Measurements from ENCODE around the gene ELOVL5.

ELOVL5 gene

GRCh38 chr6:53369876-53370515 is 21.2 kb upstream of the ELOVL5 start:
- TF ChIP-seq TAF1 (IDR thresholded peaks at IDR 0.05; ENCODE audit: low read depth) (no peak), ZBTB7A (IDR thresholded peaks at IDR 0.05; ENCODE audit: low read depth) (no peak), REST (IDR thresholded peaks at IDR 0.05; ENCODE audit: low read depth) (no peak), MAX (IDR thresholded peaks at IDR 0.05) (no peak), FOXM1 (IDR thresholded peaks at IDR 0.05; ENCODE audit: borderline replicate concordance, low read depth) (no peak), NFIC (IDR thresholded peaks at IDR 0.05) (no peak), CEBPB (IDR thresholded peaks at IDR 0.05) (no peak), EGR1 (IDR thresholded peaks at IDR 0.05) (no peak), TCF12 (IDR thresholded peaks at IDR 0.05; ENCODE audit: low read depth) (no peak), USF1 (IDR thresholded peaks at IDR 0.05) (no peak), TEAD4 (IDR thresholded peaks at IDR 0.05) (no peak), CREB1 (IDR thresholded peaks at IDR 0.05; ENCODE audit: low read depth) (no peak), RAD21 (IDR thresholded peaks at IDR 0.05; ENCODE audit: low read depth) (no peak), EP300 (IDR thresholded peaks at IDR 0.05; ENCODE audit: borderline replicate concordance) (no peak), YY1 (IDR thresholded peaks at IDR 0.05; ENCODE audit: low read depth) (no peak)

GRCh38 chr6:53369051-53369450 is 20.3 kb upstream of the ELOVL5 start:
- TF ChIP-seq ZBTB7A (IDR thresholded peaks at IDR 0.05; ENCODE audit: low read depth), result no peak
- TF ChIP-seq MAX (IDR thresholded peaks at IDR 0.05), result no peak
- no peak for TF ChIP-seq TAF1 (IDR thresholded peaks at IDR 0.05; ENCODE audit: low read depth)
- no peak for TF ChIP-seq NFIC (IDR thresholded peaks at IDR 0.05)
- TF ChIP-seq EP300 (IDR thresholded peaks at IDR 0.05; ENCODE audit: borderline replicate concordance), result no peak
- no peak for TF ChIP-seq REST (IDR thresholded peaks at IDR 0.05; ENCODE audit: low read depth)
- TF ChIP-seq YY1 (IDR thresholded peaks at IDR 0.05; ENCODE audit: low read depth), result no peak
- no peak for TF ChIP-seq USF1 (IDR thresholded peaks at IDR 0.05)
- TF ChIP-seq RAD21 (IDR thresholded peaks at IDR 0.05; ENCODE audit: low read depth), result no peak
- no peak for TF ChIP-seq CREB1 (IDR thresholded peaks at IDR 0.05; ENCODE audit: low read depth)
- TF ChIP-seq EGR1 (IDR thresholded peaks at IDR 0.05), result no peak
- TF ChIP-seq FOXM1 (IDR thresholded peaks at IDR 0.05; ENCODE audit: borderline replicate concordance, low read depth), result no peak
- TF ChIP-seq TCF12 (IDR thresholded peaks at IDR 0.05; ENCODE audit: low read depth), result no peak
- TF ChIP-seq TEAD4 (IDR thresholded peaks at IDR 0.05), result no peak
- no peak for TF ChIP-seq CEBPB (IDR thresholded peaks at IDR 0.05)

- TF ChIP-seq USF1 (IDR thresholded peaks at IDR 0.05) (no peak), RAD21 (IDR thresholded peaks at IDR 0.05; ENCODE audit: low read depth) (no peak), TEAD4 (IDR thresholded peaks at IDR 0.05) (no peak), EGR1 (IDR thresholded peaks at IDR 0.05) (no peak), FOXM1 (IDR thresholded peaks at IDR 0.05; ENCODE audit: borderline replicate concordance, low read depth) (no peak), CEBPB (IDR thresholded peaks at IDR 0.05) (no peak), TAF1 (IDR thresholded peaks at IDR 0.05; ENCODE audit: low read depth) (no peak), NFIC (IDR thresholded peaks at IDR 0.05) (no peak)
Observed at GRCh38 chr6:53366128-53366641, 17.4 kb upstream of the ELOVL5 start.

GRCh38 chr6:53363341-53364079 is 14.8 kb upstream of the ELOVL5 start:
- TF ChIP-seq CEBPB (IDR thresholded peaks at IDR 0.05), result no peak
- no peak for TF ChIP-seq NFIC (IDR thresholded peaks at IDR 0.05)
- TF ChIP-seq REST (IDR thresholded peaks at IDR 0.05; ENCODE audit: low read depth), result no peak
- TF ChIP-seq TEAD4 (IDR thresholded peaks at IDR 0.05), result no peak
- TF ChIP-seq FOXM1 (IDR thresholded peaks at IDR 0.05; ENCODE audit: borderline replicate concordance, low read depth), result no peak

Measured in Ishikawa (cell line).